Liver (tissue), 9 donors: ENCODE measurements around the gene CES4A. TPM values are rescaled to one million over a fixed set of nuclear protein-coding genes. Genes with fewer than 3 reads are reported as not detected.

ENCODE experiments used
- DNase-seq: peaks from one replicate; pipeline ENCODE4 v3.0.0-alpha.2; 2017; ENCODE audit warnings: low spot score
- H3K27ac ChIP-seq, 2 donors: one replicate each; pipeline ENCODE4 v1.7.0; 2013; ENCODE audit warnings: inconsistent platforms in 2 of 2, low read length in 2 of 2, control low read depth in 1 of 2, low read depth in 1 of 2, mild to moderate bottlenecking in 1 of 2
- H3K27me3 ChIP-seq, 4 donors: one replicate each; pipeline versions ENCODE4 v1.6.1 to v1.7.0; 2013; ENCODE audit warnings: low read length in 3 of 4, inconsistent platforms in 1 of 4, mild to moderate bottlenecking in 1 of 4, moderate library complexity in 1 of 4; ENCODE audit not compliant: control insufficient read depth in 4 of 4, insufficient read depth in 4 of 4
- H3K36me3 ChIP-seq, 4 donors: one replicate each; pipeline versions ENCODE4 v1.6.1 to v1.7.0; 2013; ENCODE audit warnings: low read length in 3 of 4, mild to moderate bottlenecking in 3 of 4, low read depth in 1 of 4, moderate library complexity in 1 of 4; ENCODE audit not compliant: control insufficient read depth in 4 of 4, insufficient read depth in 3 of 4
- H3K4me1 ChIP-seq, 4 donors: one replicate each; pipeline versions ENCODE4 v1.6.1 to v1.7.0; 2013; ENCODE audit warnings: low read length in 3 of 4, mild to moderate bottlenecking in 3 of 4, moderate library complexity in 1 of 4; ENCODE audit not compliant: control insufficient read depth in 4 of 4, insufficient read depth in 4 of 4
- H3K4me3 ChIP-seq, 3 donors: one replicate each; pipeline versions ENCODE4 v1.6.1 to v1.7.0; 2013; ENCODE audit warnings: low read length in 3 of 3, control low read depth in 1 of 3, low read depth in 1 of 3, mild to moderate bottlenecking in 1 of 3
- H3K9ac ChIP-seq, 2 donors: one replicate each; pipeline ENCODE4 v1.7.0; 2013; ENCODE audit warnings: low read length in 2 of 2, mild to moderate bottlenecking in 2 of 2, moderate library complexity in 2 of 2, control low read depth in 1 of 2, low read depth in 1 of 2
- H3K9me3 ChIP-seq, 4 donors: one replicate each; pipeline versions ENCODE4 v1.6.1 to v1.7.0; 2013; ENCODE audit warnings: low read length in 3 of 4; ENCODE audit not compliant: control insufficient read depth in 4 of 4
- EGR1 ChIP-seq, 2 donors: IDR thresholded peaks; 2 replicates each; pipeline ENCODE4 v1.6.1; 2016 to 2018; ENCODE audit warnings: antibody characterized with exemption in 2 of 2, low read depth in 2 of 2
- FOXA1 ChIP-seq: IDR thresholded peaks from 2 replicates; pipeline ENCODE4 v1.6.1; 2016; ENCODE audit warnings: antibody characterized with exemption
- FOXA2 ChIP-seq: IDR thresholded peaks from 2 replicates; pipeline ENCODE4 v1.6.1; 2016; ENCODE audit warnings: antibody characterized with exemption
- GABPA ChIP-seq, 2 donors: IDR thresholded peaks in 1 of 2; conservative IDR thresholded peaks in 1 of 2; 2 replicates each; pipeline ENCODE4 v1.6.1; 2016; ENCODE audit warnings: antibody characterized with exemption in 2 of 2, mild to moderate bottlenecking in 1 of 2, moderate library complexity in 1 of 2
- JUND ChIP-seq, 2 donors: IDR thresholded peaks; 2 replicates each; pipeline ENCODE4 v1.6.1; 2016; ENCODE audit warnings: antibody characterized with exemption in 2 of 2
- NR2F2 ChIP-seq: IDR thresholded peaks from 2 replicates; pipeline ENCODE4 v1.6.1; 2016; ENCODE audit warnings: antibody characterized with exemption
- RAD21 ChIP-seq, 2 donors: IDR thresholded peaks; 2 replicates each; pipeline ENCODE4 v1.6.1; 2016; ENCODE audit warnings: antibody characterized with exemption in 2 of 2, mild to moderate bottlenecking in 2 of 2
- RXRA ChIP-seq, 2 donors: IDR thresholded peaks; 2 replicates each; pipeline ENCODE4 v1.6.1; 2017 to 2018; ENCODE audit warnings: antibody characterized with exemption in 2 of 2, mild to moderate bottlenecking in 1 of 2
- TAF1 ChIP-seq: conservative IDR thresholded peaks from 2 replicates; pipeline ENCODE4 v1.6.1; 2016; ENCODE audit warnings: antibody characterized with exemption, mild to moderate bottlenecking
- YY1 ChIP-seq: IDR thresholded peaks from 2 replicates; pipeline ENCODE4 v1.6.1; 2016; ENCODE audit warnings: antibody characterized with exemption, mild to moderate bottlenecking
- WGBS: extraction: QIAGEN DNeasy Blood & Tissue Kit; methylation state at CpG from one replicate; pipeline ENCODE4 v1.1.7; 2013; 5-methylcytosine and 5-hydroxymethylcytosine counted together
- polyA plus RNA-seq, 2 donors: library from polyadenylated mRNA; stranded (reverse) in 1 of 2; unstranded in 1 of 2; fragments of 200-250 nt in 1 of 2; fragments of >200 nt in 1 of 2; fragmentation: Nextera tagmentation in 1 of 2; extraction: Ambion mirVana in 1 of 2; gene quantifications; one replicate each; pipeline versions ENCODE4 v1.2.1 to v1.2.3, GENCODE V29; 2013 to 2015
- total RNA-seq, 2 donors: library from RNA; depleted of rRNA; stranded (reverse); fragments of >200 nt; gene quantifications; one replicate each; pipeline ENCODE4 v1.2.3, GENCODE V29; 2014
- TF ChIP-seq, protein P1 (sequence below): fragments of 150-350 bp; IDR thresholded peaks from 2 replicates; pipeline ENCODE4 v1.5.1; 2017; ENCODE audit warnings: improper control_type of control experiment, low read depth, low read length; ENCODE audit not compliant: missing input control
- TF ChIP-seq, protein P2 (sequence below): IDR thresholded peaks from 2 replicates; pipeline ENCODE4 v1.6.1; 2016; ENCODE audit warnings: antibody characterized with exemption
- TF ChIP-seq, protein P3 (sequence below): IDR thresholded peaks from 2 replicates; pipeline ENCODE4 v1.6.1; 2016; ENCODE audit warnings: antibody characterized with exemption, mild to moderate bottlenecking
- TF ChIP-seq, protein P4 (sequence below): IDR thresholded peaks from 2 replicates; pipeline ENCODE4 v1.6.1; 2016; ENCODE audit warnings: antibody characterized with exemption
- donor health status: healthy.
- donor health status: healthy.
- donor health status: healthy.
- donor health status: healthy.
- donor health status: healthy.

Gene CES4A
- total and polyA plus RNA-seq, 4 donors = 1.6 to 20.5 (median 11.3) TPM

DNA sequence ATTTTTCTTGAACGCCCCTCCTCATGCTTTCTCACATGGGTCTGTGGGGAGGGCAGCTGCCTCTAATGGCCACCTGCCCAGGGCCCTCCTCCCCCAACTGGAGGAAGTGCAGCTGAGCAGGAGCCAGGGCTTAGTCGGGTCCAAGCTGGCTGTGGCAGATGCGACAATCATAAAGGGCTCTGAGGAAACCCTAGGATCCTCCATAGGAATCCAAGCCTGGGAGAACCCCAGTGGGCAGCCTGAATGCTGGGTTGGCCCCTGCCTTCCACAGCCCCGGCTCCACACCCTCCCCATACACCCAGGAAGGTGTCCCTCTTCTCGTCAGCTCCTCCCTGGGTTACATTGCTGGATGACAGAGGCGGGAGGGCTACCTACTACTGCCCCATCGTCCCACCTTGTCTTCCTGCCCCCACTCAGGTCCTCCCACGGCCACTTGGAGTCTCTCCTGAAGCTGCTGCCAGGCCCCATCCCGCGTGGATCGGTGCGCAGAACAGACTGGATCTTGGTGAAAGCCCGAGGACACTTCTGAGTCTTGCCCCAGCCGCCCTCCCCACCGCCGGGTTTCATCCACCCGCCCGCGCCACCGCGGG is 24.9 kb downstream of the CES4A start:
- TF ChIP-seq FOXA2 = no peak
- Histone ChIP-seq H3K9me3 (no peaks in the 10 kb centered on the region), H3K27ac (no peak overlapping the region), H3K4me1 (peaks cover 5 to 10% (median 7%) of the 10 kb centered on the region in 4 donors), H3K9ac (no peak overlapping the region), H3K36me3 (no peaks in the 10 kb centered on the region), H3K4me3 (peak overlapping the region in 1 of 3 donors; percentile 63), H3K27me3 (no peaks in the 10 kb centered on the region)
- no peak for DNase-seq
- WGBS = 21% methylated on average over 21 of the region's 21 CpGs

DNA sequence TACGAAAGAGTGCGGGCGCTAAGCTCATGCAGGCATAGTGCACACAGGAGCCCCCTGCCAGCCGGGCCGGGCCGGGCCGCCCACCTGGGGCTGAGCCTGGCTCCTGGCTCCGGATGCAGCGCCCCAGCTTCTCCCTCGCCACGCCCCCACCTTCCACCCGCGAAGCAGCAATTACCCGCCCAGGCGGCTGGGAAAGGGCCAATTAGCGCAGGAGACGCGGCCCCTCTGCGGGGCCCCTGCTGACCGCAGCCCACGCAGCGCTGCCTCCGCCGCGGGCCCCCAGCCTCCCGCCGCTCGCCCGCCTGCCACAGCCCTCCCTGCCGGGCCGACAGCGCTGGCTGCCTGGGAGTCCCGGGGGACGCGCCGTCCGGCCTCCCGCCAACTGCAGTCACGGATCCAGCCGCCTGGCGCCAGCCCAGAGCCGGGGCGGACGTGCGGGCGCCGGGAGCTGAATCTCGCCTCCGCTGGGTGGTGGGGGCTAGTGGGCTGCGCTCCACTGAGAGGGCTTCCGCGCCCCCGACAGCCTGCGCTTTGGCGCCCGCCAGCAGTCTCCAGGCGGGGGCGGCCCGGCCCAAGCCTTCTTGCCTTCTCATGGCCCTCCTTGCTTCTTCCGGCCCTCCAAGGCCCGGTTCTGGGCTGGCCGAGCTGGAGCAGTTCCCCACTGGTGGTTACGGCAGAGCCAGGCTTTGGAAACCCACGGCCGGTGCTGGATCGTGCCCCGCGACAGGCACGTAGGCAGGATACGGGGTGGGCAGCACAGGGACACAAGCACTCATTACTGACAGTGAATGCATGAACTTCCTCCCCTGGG is 25.6 kb downstream of the CES4A start:
- DNase-seq = peak; percentile 51
- Histone ChIP-seq H3K9me3 (no peaks in the 10 kb centered on the region), H3K27me3 (no peaks in the 10 kb centered on the region), H3K9ac (no peak overlapping the region), H3K27ac (no peak overlapping the region), H3K4me3 (peak overlapping the region in 1 of 3 donors; percentile 63), H3K36me3 (no peaks in the 10 kb centered on the region), H3K4me1 (peaks cover 5 to 10% (median 7%) of the 10 kb centered on the region in 4 donors)
- WGBS = 7% methylated on average over 70 of the region's 70 CpGs
- TF ChIP-seq GABPA (IDR thresholded peaks at IDR 0.05 in 1 of 2, conservative IDR thresholded peaks at IDR 0.05 in 1 of 2) (no peak), RAD21 (IDR thresholded peaks at IDR 0.05) (peak in 1 of 2 donors; percentile 35)
- TF ChIP-seq, protein P1, sequence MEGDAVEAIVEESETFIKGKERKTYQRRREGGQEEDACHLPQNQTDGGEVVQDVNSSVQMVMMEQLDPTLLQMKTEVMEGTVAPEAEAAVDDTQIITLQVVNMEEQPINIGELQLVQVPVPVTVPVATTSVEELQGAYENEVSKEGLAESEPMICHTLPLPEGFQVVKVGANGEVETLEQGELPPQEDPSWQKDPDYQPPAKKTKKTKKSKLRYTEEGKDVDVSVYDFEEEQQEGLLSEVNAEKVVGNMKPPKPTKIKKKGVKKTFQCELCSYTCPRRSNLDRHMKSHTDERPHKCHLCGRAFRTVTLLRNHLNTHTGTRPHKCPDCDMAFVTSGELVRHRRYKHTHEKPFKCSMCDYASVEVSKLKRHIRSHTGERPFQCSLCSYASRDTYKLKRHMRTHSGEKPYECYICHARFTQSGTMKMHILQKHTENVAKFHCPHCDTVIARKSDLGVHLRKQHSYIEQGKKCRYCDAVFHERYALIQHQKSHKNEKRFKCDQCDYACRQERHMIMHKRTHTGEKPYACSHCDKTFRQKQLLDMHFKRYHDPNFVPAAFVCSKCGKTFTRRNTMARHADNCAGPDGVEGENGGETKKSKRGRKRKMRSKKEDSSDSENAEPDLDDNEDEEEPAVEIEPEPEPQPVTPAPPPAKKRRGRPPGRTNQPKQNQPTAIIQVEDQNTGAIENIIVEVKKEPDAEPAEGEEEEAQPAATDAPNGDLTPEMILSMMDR = peak; percentile 18

DNA sequence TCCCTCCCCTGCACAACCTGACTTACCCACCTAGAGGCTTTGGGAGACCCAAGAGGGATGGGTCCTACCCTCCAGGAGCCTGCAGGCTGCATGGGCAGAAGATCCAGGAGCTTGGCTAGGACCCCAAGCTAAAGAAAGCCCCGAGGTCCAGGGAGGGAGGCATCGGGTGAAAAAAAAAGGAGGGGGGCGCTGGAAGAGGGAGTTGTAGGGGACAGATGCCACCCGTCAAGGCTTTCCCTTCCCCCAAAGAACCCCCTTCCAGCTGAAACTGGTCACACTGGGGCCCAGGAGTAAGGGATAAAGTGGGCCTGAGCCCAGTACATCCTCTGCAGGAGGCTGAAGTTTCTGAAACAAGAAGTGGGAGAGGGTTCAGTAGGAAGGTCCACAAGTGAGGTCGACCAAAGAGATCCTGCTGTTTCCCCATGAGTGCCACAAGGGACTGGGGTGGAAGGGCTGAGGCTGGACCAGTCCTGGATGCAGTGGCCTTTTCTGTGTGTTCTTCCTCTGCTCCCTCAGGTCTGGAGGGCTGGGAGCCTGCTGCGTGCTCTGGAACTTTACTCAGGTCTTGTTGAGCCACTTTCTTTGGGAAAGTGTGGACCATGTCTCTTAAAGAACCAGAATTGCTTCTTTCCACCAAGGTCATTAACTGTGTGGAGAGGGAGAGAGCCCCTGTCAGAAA is 26.4 kb downstream of the CES4A start:
- TF ChIP-seq RAD21 (IDR thresholded peaks at IDR 0.05) (no peak), YY1 (no peak), FOXA2 (no peak), NR2F2 (no peak), JUND (IDR thresholded peaks at IDR 0.05) (no peak), GABPA (IDR thresholded peaks at IDR 0.05 in 1 of 2, conservative IDR thresholded peaks at IDR 0.05 in 1 of 2) (no peak), EGR1 (IDR thresholded peaks at IDR 0.05; ENCODE audit: low read depth in 2 of 2) (no peak), TAF1 (no peak), RXRA (IDR thresholded peaks at IDR 0.05) (no peak), FOXA1 (no peak)
- TF ChIP-seq, protein P2, sequence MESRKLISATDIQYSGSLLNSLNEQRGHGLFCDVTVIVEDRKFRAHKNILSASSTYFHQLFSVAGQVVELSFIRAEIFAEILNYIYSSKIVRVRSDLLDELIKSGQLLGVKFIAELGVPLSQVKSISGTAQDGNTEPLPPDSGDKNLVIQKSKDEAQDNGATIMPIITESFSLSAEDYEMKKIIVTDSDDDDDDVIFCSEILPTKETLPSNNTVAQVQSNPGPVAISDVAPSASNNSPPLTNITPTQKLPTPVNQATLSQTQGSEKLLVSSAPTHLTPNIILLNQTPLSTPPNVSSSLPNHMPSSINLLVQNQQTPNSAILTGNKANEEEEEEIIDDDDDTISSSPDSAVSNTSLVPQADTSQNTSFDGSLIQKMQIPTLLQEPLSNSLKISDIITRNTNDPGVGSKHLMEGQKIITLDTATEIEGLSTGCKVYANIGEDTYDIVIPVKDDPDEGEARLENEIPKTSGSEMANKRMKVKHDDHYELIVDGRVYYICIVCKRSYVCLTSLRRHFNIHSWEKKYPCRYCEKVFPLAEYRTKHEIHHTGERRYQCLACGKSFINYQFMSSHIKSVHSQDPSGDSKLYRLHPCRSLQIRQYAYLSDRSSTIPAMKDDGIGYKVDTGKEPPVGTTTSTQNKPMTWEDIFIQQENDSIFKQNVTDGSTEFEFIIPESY = no peak
- TF ChIP-seq, protein P3, sequence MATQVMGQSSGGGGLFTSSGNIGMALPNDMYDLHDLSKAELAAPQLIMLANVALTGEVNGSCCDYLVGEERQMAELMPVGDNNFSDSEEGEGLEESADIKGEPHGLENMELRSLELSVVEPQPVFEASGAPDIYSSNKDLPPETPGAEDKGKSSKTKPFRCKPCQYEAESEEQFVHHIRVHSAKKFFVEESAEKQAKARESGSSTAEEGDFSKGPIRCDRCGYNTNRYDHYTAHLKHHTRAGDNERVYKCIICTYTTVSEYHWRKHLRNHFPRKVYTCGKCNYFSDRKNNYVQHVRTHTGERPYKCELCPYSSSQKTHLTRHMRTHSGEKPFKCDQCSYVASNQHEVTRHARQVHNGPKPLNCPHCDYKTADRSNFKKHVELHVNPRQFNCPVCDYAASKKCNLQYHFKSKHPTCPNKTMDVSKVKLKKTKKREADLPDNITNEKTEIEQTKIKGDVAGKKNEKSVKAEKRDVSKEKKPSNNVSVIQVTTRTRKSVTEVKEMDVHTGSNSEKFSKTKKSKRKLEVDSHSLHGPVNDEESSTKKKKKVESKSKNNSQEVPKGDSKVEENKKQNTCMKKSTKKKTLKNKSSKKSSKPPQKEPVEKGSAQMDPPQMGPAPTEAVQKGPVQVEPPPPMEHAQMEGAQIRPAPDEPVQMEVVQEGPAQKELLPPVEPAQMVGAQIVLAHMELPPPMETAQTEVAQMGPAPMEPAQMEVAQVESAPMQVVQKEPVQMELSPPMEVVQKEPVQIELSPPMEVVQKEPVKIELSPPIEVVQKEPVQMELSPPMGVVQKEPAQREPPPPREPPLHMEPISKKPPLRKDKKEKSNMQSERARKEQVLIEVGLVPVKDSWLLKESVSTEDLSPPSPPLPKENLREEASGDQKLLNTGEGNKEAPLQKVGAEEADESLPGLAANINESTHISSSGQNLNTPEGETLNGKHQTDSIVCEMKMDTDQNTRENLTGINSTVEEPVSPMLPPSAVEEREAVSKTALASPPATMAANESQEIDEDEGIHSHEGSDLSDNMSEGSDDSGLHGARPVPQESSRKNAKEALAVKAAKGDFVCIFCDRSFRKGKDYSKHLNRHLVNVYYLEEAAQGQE = no peak
- TF ChIP-seq, protein P1 = no peak
- TF ChIP-seq, protein P4, sequence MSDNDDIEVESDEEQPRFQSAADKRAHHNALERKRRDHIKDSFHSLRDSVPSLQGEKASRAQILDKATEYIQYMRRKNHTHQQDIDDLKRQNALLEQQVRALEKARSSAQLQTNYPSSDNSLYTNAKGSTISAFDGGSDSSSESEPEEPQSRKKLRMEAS = no peak
- Histone ChIP-seq H3K27ac (no peak overlapping the region), H3K27me3 (no peaks in the 10 kb centered on the region), H3K9ac (no peak overlapping the region), H3K36me3 (no peaks in the 10 kb centered on the region), H3K4me1 (peaks cover 5 to 10% (median 7%) of the 10 kb centered on the region in 4 donors), H3K9me3 (no peaks in the 10 kb centered on the region), H3K4me3 (no peak overlapping the region)
- DNase-seq = no peak
- WGBS = 78% methylated on average over 6 of the region's 6 CpGs
